A673 (cell line): Measurements from ENCODE around the gene INPP4B.

Experiments
- EZH2 ChIP-seq: fragments of 200-600 bp; sonication (generic); IDR thresholded peaks from 2 replicates; pipeline ENCODE4 v1.6.1; 2017; ENCODE audit warnings: borderline replicate concordance, low read depth, mild to moderate bottlenecking, mixed read lengths, antibody characterized with exemption, low read length; ENCODE audit not compliant: poor library complexity, severe bottlenecking
- TF ChIP-seq, protein P1 (sequence below): fragments of 300-800, 200-600 bp; sonication (generic); conservative IDR thresholded peaks from 2 replicates; pipeline ENCODE4 v1.5.1; 2017; ENCODE audit warnings: low read depth, mild to moderate bottlenecking, antibody characterized with exemption, low read length, moderate library complexity, mixed read lengths

DNA sequence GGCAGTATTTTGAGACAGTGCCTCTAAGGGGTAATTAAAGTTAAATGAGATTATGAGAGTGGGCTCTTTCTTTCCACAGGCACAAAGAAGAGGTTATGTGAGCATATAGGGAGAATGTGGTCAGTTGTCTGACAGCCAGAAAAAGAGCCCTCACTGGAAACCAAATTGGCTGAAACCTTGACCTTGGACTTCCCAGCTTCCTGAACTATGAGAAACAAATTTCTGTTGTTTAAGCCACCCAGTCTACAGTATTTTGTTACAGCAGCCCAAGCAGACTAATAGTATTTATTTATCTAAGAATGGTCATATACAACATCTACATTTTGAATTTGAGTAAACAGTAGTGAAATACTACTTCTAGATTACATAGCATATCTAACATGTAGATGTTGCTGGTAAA is 736.0 kb downstream of the INPP4B start:
- TF ChIP-seq, protein P1, sequence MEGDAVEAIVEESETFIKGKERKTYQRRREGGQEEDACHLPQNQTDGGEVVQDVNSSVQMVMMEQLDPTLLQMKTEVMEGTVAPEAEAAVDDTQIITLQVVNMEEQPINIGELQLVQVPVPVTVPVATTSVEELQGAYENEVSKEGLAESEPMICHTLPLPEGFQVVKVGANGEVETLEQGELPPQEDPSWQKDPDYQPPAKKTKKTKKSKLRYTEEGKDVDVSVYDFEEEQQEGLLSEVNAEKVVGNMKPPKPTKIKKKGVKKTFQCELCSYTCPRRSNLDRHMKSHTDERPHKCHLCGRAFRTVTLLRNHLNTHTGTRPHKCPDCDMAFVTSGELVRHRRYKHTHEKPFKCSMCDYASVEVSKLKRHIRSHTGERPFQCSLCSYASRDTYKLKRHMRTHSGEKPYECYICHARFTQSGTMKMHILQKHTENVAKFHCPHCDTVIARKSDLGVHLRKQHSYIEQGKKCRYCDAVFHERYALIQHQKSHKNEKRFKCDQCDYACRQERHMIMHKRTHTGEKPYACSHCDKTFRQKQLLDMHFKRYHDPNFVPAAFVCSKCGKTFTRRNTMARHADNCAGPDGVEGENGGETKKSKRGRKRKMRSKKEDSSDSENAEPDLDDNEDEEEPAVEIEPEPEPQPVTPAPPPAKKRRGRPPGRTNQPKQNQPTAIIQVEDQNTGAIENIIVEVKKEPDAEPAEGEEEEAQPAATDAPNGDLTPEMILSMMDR: no peak
- TF ChIP-seq EZH2: no peak
